Lower leg skin (tissue), 4 donors: ENCODE results near the gene RLN3. TPM values are rescaled to one million over a fixed set of nuclear protein-coding genes. Genes with fewer than 3 reads are reported as not detected.

ENCODE experiments used
- DNase-seq, 2 donors: peaks; one replicate each; pipeline ENCODE4 v3.0.0-alpha.2; 2019; ENCODE audit warnings: low spot score in 2 of 2
- H3K4me3 ChIP-seq: fragments of 200-600 bp; sonication (generic); 2 replicates; pipeline ENCODE4 v1.5.1; 2017; ENCODE audit warnings: mild to moderate bottlenecking, low read depth; ENCODE audit not compliant: poor library complexity, severe bottlenecking
- CTCF ChIP-seq, 3 donors: fragments of 450-650 bp; IDR thresholded peaks; one replicate each; pipeline ENCODE4 v1.5.1; 2016; ENCODE audit warnings: antibody characterized with exemption in 3 of 3, mild to moderate bottlenecking in 3 of 3, moderate library complexity in 2 of 3
- POLR2A ChIP-seq, 2 donors: fragments of 450-650 bp; IDR thresholded peaks; one replicate each; pipeline ENCODE4 v1.6.1; 2016 to 2017; ENCODE audit warnings: antibody characterized with exemption in 2 of 2, mild to moderate bottlenecking in 1 of 2, moderate library complexity in 1 of 2
- WGBS, 2 donors: methylation state at CpG; one replicate each; pipeline ENCODE4 v1.1.5; 2018; 5-methylcytosine and 5-hydroxymethylcytosine counted together
- intact Hi-C: fragments of 100-400 bp; cut with DNase I; formaldehyde crosslinking; loops from one replicate; pipeline ENCODE4 v1.15.0; 2023; ENCODE audit warnings: low total_unique reads
- total RNA-seq, 4 donors: library from RNA; depleted of rRNA; stranded (reverse); fragments of >200 nt; gene quantifications; one replicate each; pipeline ENCODE4 v1.1.0, GENCODE V29; 2016

RLN3 gene
- total RNA-seq, 4 donors from 2014 or later = not detected

DNA sequence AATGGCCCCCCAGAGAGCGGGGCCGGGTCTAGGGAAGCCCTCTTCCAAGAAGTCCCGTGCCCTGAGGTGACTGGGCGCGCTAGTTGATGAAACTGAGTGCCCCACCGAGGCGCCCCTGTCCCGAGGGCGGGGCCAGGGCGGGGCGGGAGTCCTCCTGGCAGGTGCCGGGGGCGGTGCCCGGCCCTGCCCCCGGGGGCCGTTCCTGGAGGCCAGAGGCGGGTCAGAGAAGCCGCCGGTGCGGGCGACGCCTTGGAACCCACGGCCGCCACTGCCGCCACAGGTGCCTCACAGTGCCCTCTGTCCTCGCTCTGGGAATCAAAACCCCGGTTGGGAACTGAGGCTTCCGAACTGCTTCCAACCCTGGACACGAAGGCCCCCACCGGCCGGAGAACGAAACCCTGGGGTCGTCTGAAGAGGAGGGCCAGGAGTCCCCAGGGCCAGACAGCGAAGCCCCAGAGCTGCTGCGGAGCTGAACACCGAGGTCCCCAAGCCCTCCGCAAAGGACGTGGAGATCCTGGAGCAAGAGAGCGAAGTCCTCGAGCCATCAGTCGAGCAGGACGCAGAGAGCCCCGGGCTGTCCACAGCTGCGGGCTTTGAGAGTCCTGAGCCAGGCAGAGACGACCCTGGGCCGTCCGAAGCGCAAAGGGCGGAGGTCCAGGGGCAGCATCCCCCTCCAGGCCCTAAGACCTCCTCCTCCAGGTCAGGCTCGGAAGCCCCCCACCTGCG, 44.8 kb downstream of the RLN3 start, which contains the start of gene MISP3:
Gene MISP3, plus strand, starts transcription at position 252 of the 726 bp plus-strand sequence. CDS start 524 bp downstream, outside the sequence.
- DNase-seq = peak in 1 of 2 donors; percentile 89
- 2% methylated on average over 27 of the region's 51 CpGs for WGBS, 2 donors
- TF ChIP-seq CTCF (IDR thresholded peaks at IDR 0.05) (no peak), POLR2A (IDR thresholded peaks at IDR 0.05) (no peak)
- peak within 1 kb of the TSS; percentile 51 for H3K4me3 ChIP-seq
- intact Hi-C loops = loop anchor here (2.0 kb wide), 1 partner anchor 190 kb away; no protein-coding TSS in a partner anchor

DNA sequence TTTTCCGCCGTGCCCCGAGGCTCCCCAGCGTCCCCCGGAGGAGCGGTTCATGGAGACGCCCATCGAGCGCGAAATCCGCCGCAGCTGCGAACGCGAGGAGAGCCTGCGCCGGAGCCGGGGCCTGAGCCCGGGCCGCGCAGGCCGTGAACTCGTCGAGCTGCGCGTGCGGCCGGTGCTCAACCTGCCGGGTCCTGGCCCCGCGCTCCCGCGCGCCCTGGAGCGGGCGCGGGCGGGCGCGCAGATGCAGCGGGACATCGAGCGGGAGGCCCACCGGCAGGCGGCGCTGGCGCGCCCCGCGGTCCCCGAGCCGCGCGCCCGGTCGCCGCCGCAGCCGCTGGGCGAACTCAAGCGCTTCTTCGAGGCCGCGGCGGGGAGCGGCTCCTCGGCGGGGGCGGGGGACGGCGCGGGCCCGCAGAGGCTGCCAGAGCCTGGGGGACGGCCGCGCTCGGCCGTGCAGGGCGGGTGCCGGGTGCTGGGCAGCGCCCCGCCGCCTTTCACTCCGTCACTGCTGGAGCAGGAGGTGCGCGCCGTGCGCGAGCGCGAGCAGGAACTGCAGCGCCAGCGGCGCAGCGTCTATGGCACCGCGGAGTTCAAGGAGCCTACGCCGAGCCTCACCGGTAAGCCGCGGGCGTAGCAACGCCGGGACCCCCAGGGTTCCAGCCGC, 45.4 kb downstream of the RLN3 start:
- peak overlapping the region; percentile 51 for H3K4me3 ChIP-seq
- WGBS, 2 donors = 0% methylated on average over 32 to 39 of the region's 106 CpGs
- intact Hi-C loops = loop anchor here (2.0 kb wide), 1 partner anchor 191 kb away; no protein-coding TSS in a partner anchor
- TF ChIP-seq POLR2A (IDR thresholded peaks at IDR 0.05) (no peak), CTCF (IDR thresholded peaks at IDR 0.05) (no peak)
- DNase-seq = peak in 1 of 2 donors; percentile 56

- TF ChIP-seq POLR2A (IDR thresholded peaks at IDR 0.05) (no peak), CTCF (IDR thresholded peaks at IDR 0.05) (no peak)
- DNase-seq = peak in 1 of 2 donors; percentile 91
- intact Hi-C loops = loop anchor here (2.0 kb wide), 1 partner anchor 191 kb away; no protein-coding TSS in a partner anchor
- peak overlapping the region; percentile 51 for H3K4me3 ChIP-seq
- WGBS, 2 donors = 0 to 4% methylated on average over 29 to 35 of the region's 44 CpGs
These were observed 46.2 kb downstream of the RLN3 start for GRCh38 chr19:14073925-14074838.

DNA sequence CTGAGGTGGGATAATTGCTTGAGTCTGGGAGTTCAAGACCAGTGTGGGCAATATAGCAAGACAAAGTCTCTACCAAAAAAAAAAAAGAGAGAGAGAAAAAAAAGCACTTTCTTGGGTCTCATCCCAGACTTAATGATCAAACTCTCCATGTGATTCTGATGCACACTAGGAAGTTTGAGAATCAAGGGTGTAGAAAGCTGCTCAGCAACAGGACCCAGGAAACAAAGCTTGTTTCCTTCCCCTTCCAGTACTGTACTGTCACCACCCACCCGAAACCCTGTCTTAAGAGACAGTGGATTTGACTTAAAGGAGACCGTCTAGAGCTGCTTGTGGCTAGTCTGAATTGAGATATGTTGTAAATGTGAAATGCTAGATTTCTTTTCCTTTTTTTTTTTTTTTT, 50.5 kb downstream of the RLN3 start:
- intact Hi-C loops = no loop called here
- 43 to 65% methylated on average over 2 of the region's 2 CpGs for WGBS, 2 donors

More for the DNA sequence above, 50.5 kb downstream of the RLN3 start:
- H3K4me3 ChIP-seq = no peak overlapping the region
- TF ChIP-seq POLR2A (IDR thresholded peaks at IDR 0.05) (no peak), CTCF (IDR thresholded peaks at IDR 0.05) (no peak)
- no peak for DNase-seq

Other genes starting within 250 kb of the RLN3 start
- 10 to 100 TPM; 22.3 to 29.9 (median 23.3) TPM for gene ZSWIM4, start 232.7 kb upstream of the RLN3 start, total RNA-seq
- not detected for gene NANOS3, start 151.0 kb upstream of the RLN3 start, total RNA-seq
- gene BRME1, start 122.0 kb upstream of the RLN3 start, total RNA-seq = 10 to 100 TPM in 1 of 4 donors, 1 to 10 TPM in 3; 2.3 to 11.8 (median 5.7) TPM
- 100 to 1,000 TPM in 1 of 4 donors, 10 to 100 TPM in 3; 48.9 to 104 (median 54.8) TPM for gene CC2D1A, start 121.9 kb upstream of the RLN3 start, total RNA-seq
- 1 to 10 TPM; 5.2 to 8.2 (median 6.4) TPM for gene PODNL1, start 89.7 kb upstream of the RLN3 start, total RNA-seq
- 10 to 100 TPM; 31.8 to 51.7 (median 43.0) TPM for gene DCAF15, start 75.6 kb upstream of the RLN3 start, total RNA-seq
- gene RFX1, start 21.8 kb upstream of the RLN3 start, total RNA-seq = 1 to 10 TPM; 4.5 to 9.2 (median 6.1) TPM
- gene IL27RA, start 3.6 kb downstream of the RLN3 start, total RNA-seq = 1 to 10 TPM in 3 of 4 donors, under 1 TPM in 1; 0.27 to 2.7 (median 2.0) TPM
- under 1 TPM in 1 of 4 donors, not detected in 3; 0.10 TPM for gene PALM3, start 33.9 kb downstream of the RLN3 start, total RNA-seq
- 10 to 100 TPM in 3 of 4 donors, 1 to 10 TPM in 1; 9.1 to 26.2 (median 17.2) TPM for gene MISP3, start 44.6 kb downstream of the RLN3 start, total RNA-seq
- gene C19orf67, start 57.6 kb downstream of the RLN3 start, total RNA-seq = not detected
- gene SAMD1, start 62.6 kb downstream of the RLN3 start, total RNA-seq = 10 to 100 TPM; 23.2 to 61.1 (median 33.2) TPM
- gene PRKACA, start 89.6 kb downstream of the RLN3 start, total RNA-seq = 10 to 100 TPM; 45.9 to 53.7 (median 49.2) TPM
- gene ASF1B, start 108.4 kb downstream of the RLN3 start, total RNA-seq = 1 to 10 TPM in 3 of 4 donors, not detected in 1; 1.6 to 3.2 (median 2.3) TPM
- gene ADGRL1, start 178.0 kb downstream of the RLN3 start, total RNA-seq = 10 to 100 TPM; 27.6 to 37.7 (median 29.8) TPM